ENCODE data around the gene ATP5F1D. TPM values are rescaled to one million over a fixed set of nuclear protein-coding genes. Genes with fewer than 3 reads are reported as not detected.
"Not testable (repeated sequence)": the region's sequence is repeated elsewhere in the genome, so short reads cannot be mapped to it uniquely, and the experiment has no call there.

Gene ATP5F1D
- total RNA-seq: 100 to 1,000 TPM; 163 to 215 TPM

DNA sequence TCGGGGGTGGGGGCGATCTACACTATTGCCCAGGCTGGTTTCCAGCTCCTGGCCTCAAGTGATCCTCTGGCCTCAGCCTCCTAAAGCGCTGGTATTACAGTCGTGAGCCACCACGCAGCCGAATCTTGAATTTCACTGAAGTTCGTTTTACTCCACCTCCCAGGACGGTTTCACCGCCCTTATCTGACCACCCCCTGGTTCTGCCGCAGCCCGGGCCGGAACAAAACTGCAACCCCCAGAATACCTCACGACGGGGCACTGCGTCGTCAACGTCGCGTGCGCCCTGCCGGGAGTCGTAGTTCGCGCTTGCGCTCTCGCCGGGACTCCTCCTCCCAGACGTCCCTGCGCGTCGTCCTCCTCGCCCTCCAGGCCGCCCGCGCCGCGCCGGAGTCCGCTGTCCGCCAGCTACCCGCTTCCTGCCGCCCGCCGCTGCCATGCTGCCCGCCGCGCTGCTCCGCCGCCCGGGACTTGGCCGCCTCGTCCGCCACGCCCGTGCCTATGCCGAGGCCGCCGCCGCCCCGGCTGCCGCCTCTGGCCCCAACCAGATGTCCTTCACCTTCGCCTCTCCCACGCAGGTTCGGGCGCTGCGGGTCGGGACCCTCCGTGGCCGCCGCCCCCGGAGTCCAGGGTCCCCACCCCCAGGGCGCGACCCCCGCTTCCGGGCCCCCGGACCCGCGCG is at the start of gene ATP5F1D:
Gene ATP5F1D (plus strand): TSS at position 335 of the 679 bp plus-strand sequence. CDS start 100 bp downstream, at position 435.
- peaks cover 19 to 20% of the 10 kb centered on the region in 2 donors for H3K4me1 Mint-ChIP-seq (ENCODE audit: low read depth in 2 of 2)

DNA sequence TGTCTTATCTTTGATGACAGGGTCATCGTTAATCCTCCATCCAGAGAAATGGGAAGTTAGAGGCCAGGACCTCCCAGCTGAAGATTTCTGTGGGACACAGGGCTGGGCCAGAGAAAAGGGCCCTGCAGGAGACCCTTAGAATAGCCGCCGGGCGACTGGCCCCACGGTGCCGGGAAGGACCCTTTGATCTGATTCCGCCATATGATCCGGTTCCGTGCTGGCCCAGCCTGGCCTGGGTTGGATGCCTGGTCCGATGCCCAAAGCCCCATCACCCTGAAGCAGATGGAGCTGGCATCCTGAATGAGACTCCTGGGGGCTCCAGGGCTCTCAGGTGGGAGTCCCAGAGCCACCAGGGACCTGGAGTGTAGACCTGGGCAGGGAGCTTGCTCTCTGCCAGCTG is 42.0 kb upstream of the ATP5F1D start:
- H3K4me3 Mint-ChIP-seq: no peak overlapping the region
- no peaks in the 10 kb centered on the region for H3K27me3 Mint-ChIP-seq
- H3K4me1 Mint-ChIP-seq (ENCODE audit: low read depth in 2 of 2): peaks cover 4 to 9% of the 10 kb centered on the region in 2 donors
- H3K36me3 Mint-ChIP-seq: no peaks in the 10 kb centered on the region
- H3K9me3 Mint-ChIP-seq: no peaks in the 10 kb centered on the region
- ATAC-seq (no peak), DNase-seq (ENCODE audit: low spot score) (no peak)
- no peak overlapping the region for H3K27ac Mint-ChIP-seq

More for the DNA sequence above, at the start of gene ATP5F1D:
- Mint-ChIP-seq H3K36me3 (no peaks in the 10 kb centered on the region), H3K27ac (peak within 1 kb of the TSS; percentile 66 to 89), H3K4me3 (peak within 1 kb of the TSS; percentile 86), H3K27me3 (peaks cover 9 to 10% of the 10 kb centered on the region in 2 donors), H3K9me3 (no peaks in the 10 kb centered on the region)
- peak; percentile 97 for DNase-seq (ENCODE audit: low spot score)
- ATAC-seq: peak; percentile 84 to 89

DNA sequence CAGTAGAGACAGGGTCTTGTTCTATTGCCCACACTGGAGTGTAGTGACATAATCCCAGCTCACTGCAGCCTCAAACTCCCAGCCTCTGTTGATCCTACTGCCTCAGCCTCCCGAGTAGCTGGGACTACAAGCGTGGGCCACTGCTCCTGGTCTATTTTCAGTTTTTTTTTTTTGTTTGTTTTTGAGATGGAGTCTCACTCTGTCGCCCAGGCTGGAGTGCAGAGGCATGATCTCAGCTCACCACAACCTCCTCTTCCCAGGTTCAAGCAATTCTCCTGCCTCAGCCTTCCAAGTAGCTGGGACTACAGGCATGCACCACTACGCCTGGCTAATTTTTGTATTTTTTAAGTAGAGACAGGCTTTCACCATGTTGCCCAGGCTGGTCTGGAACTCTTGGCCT is 40.9 kb upstream of the ATP5F1D start:
- not testable (repeated sequence) for H3K4me1 Mint-ChIP-seq (ENCODE audit: low read depth in 2 of 2); H3K9me3 Mint-ChIP-seq; DNase-seq (ENCODE audit: low spot score); H3K36me3 Mint-ChIP-seq; H3K4me3 Mint-ChIP-seq; ATAC-seq; H3K27me3 Mint-ChIP-seq
- H3K27ac Mint-ChIP-seq: peak overlapping the region in 1 of 2 donors; percentile 27

DNA sequence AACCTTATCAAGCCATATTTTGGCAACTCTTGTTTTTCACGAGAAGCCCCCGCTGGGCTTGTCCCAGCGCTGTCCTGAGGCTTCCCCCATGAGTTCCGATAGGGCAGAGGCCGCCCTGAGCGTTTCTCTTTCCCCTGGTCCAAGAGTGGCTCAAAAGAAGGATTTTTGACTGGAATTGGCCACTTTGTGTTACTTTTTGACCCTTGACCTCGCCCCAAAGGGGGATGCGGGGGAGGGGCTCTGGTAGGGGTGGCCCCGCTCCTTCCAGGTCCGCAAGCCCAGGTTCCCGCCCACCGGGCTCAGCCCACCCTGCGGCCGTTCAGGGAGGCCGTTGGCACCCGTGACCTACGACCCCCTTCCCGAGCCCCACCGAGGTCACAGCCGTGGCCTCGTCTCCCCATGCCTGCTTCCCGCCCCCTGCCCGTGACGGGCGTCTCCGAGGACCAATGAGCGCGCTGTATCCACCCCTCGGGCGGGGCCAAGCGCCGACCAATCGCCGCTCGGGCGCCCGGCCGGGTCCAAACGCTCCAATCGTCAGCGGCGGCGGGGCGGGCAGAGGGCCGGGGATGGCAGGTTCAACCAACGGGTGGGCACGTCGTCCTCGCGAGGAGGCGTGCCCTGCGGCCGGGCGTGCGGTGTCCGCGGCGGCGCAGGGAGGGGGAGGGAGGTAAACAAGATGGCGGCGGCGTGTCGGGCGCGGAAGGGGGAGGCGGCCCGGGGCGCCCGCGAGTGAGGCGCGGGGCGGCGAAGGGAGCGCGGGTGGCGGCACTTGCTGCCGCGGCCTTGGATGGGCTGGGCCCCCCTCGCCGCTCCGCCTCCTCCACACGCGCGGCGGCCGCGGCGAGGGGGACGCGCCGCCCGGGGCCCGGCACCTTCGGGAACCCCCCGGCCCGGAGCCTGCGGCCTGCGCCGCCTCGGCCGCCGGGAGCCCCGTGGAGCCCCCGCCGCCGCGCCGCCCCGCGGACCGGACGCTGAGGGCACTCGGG is 36.1 kb upstream of the ATP5F1D start, which contains the start of gene STK11:
Gene STK11 (plus strand): TSS at position 665 of the 986 bp plus-strand sequence. CDS start 1,136 bp downstream, outside the sequence.
- H3K27ac Mint-ChIP-seq: peak within 1 kb of the TSS; percentile 90 to 92
- peak; percentile 98 to 99 for ATAC-seq
- H3K27me3 Mint-ChIP-seq: no peaks in the 10 kb centered on the region
- no peaks in the 10 kb centered on the region for H3K9me3 Mint-ChIP-seq
- peak; percentile 100 for DNase-seq (ENCODE audit: low spot score)
- H3K4me3 Mint-ChIP-seq: peak within 1 kb of the TSS; percentile 97
- peaks cover 17 to 21% of the 10 kb centered on the region in 2 donors for H3K4me1 Mint-ChIP-seq (ENCODE audit: low read depth in 2 of 2)
- H3K36me3 Mint-ChIP-seq: no peaks in the 10 kb centered on the region

DNA sequence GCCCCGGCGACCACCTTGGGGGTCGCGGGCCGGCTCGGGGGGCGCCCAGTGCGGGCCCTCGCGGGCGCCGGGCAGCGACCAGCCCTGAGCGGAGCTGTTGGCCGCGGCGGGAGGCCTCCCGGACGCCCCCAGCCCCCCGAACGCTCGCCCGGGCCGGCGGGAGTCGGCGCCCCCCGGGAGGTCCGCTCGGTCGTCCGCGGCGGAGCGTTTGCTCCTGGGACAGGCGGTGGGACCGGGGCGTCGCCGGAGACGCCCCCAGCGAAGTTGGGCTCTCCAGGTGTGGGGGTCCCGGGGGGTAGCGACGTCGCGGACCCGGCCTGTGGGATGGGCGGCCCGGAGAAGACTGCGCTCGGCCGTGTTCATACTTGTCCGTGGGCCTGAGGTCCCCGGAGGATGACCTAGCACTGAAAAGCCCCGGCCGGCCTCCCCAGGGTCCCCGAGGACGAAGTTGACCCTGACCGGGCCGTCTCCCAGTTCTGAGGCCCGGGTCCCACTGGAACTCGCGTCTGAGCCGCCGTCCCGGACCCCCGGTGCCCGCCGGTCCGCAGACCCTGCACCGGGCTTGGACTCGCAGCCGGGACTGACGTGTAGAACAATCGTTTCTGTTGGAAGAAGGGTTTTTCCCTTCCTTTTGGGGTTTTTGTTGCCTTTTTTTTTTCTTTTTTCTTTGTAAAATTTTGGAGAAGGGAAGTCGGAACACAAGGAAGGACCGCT is 35.2 kb upstream of the ATP5F1D start:
- peak overlapping the region; percentile 97 for H3K4me3 Mint-ChIP-seq
- H3K27me3 Mint-ChIP-seq: no peaks in the 10 kb centered on the region
- no peak for ATAC-seq
- peaks cover 17 to 21% of the 10 kb centered on the region in 2 donors for H3K4me1 Mint-ChIP-seq (ENCODE audit: low read depth in 2 of 2)
- no peaks in the 10 kb centered on the region for H3K9me3 Mint-ChIP-seq
- H3K27ac Mint-ChIP-seq: peak overlapping the region; percentile 90 to 92
- H3K36me3 Mint-ChIP-seq: no peaks in the 10 kb centered on the region
- DNase-seq (ENCODE audit: low spot score): peak; percentile 58

DNA sequence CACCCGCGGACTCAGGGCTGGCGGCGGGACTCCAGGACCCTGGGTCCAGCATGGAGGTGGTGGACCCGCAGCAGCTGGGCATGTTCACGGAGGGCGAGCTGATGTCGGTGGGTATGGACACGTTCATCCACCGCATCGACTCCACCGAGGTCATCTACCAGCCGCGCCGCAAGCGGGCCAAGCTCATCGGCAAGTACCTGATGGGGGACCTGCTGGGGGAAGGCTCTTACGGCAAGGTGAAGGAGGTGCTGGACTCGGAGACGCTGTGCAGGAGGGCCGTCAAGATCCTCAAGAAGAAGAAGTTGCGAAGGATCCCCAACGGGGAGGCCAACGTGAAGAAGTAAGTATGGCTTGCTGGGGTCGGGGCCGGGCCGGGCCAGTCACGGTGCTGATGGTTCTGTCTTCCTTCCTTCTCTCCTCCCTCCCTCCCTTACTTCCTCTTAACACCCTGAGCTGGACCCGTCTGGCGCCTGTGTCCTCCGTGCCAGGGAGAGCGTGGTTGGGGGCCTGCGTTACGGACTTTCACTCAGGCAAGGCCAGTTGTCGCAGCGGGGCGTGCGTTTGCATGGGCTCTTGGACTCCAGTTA is 34.6 kb upstream of the ATP5F1D start:
- no peaks in the 10 kb centered on the region for H3K36me3 Mint-ChIP-seq
- no peaks in the 10 kb centered on the region for H3K9me3 Mint-ChIP-seq
- ATAC-seq (no peak), DNase-seq (ENCODE audit: low spot score) (peak; percentile 63)
- peak overlapping the region; percentile 97 for H3K4me3 Mint-ChIP-seq
- H3K4me1 Mint-ChIP-seq (ENCODE audit: low read depth in 2 of 2): peaks cover 17 to 21% of the 10 kb centered on the region in 2 donors
- peak overlapping the region; percentile 90 to 92 for H3K27ac Mint-ChIP-seq
- no peaks in the 10 kb centered on the region for H3K27me3 Mint-ChIP-seq

DNA sequence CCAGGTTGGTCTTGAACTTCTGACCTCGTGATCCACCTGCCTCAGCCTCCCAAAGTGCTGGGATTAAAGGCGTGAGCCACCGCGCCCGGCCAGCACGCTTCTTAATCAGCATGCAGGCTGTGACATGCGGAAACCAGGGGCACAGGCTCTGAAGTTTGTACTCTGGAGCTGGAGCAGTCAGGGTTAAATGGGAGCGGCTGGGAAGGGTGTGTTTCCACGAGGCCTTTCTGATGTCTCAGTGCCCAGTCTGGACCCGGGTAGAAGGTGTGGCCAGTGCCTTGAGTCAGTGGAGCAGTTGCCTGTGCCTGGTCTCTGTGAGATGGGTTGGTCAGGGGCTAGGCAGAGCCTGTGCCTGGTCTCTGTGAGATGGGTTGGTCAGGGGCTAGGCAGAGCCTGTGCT is 32.7 kb upstream of the ATP5F1D start:
- H3K27me3 Mint-ChIP-seq, H3K4me3 Mint-ChIP-seq, H3K9me3 Mint-ChIP-seq, H3K27ac Mint-ChIP-seq, ATAC-seq, H3K36me3 Mint-ChIP-seq: not testable (repeated sequence)
- peaks cover 18 to 21% of the 10 kb centered on the region in 2 donors for H3K4me1 Mint-ChIP-seq (ENCODE audit: low read depth in 2 of 2)
- DNase-seq (ENCODE audit: low spot score): peak; percentile 10

DNA sequence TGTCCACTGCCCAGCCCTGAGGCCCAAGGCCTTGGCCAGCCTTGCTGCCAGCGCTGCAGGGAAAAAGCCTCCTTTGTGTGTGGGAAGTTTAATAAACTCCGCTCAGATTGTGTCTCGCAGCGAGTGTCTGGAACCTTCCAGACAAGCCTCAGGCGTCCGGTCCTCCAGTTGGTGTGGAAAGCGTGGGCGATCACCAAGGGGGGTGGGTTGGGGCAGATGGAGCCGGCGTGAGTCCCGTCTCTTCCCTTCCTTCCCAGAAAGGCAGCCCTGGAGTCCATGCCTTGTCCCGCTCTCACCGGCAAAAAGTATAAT is 31.4 kb upstream of the ATP5F1D start:
- Mint-ChIP-seq H3K27ac (no peak overlapping the region), H3K27me3 (no peaks in the 10 kb centered on the region), H3K36me3 (no peaks in the 10 kb centered on the region), H3K4me1 (ENCODE audit: low read depth in 2 of 2) (peaks cover 23 to 26% of the 10 kb centered on the region in 2 donors), H3K4me3 (no peak overlapping the region), H3K9me3 (no peaks in the 10 kb centered on the region)
- peak; percentile 32 for DNase-seq (ENCODE audit: low spot score)
- no peak for ATAC-seq

DNA sequence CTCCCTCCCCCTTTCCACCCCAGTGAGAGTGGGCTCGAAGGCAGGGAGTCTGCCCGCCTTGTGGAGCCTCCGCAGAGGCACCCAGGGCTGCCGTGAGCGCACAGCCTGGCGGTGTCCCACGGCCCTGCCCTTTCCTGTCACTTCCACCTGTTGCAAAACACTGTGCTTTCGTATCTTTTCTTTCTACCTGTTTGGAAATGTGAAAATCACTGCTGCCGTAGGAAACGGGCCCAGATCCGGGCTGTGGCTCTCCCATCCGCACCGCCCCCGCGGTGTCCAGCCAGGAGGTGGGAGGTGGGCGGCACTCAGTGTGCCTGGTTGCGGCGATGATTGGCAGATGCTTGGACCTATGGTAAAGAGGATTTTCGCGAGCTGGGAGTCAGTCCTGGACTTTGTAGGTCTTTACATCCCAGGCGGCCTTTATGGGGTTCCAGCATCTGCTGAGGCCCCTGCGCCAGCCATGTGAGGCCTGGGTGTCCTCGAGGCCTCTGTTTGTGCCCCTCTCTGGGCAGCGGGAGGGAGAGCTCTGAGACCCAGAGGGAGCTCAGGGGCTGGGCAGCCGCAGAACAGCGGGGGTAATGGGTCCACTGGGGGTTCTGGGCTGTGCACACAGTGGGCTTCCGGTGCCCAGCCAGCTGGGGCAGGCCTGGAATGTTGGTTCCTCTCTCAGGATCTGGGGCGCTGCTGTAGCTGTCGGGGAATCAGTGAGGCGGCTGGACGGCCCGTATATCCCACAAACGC is 29.9 kb upstream of the ATP5F1D start:
- Mint-ChIP-seq H3K36me3 (no peaks in the 10 kb centered on the region), H3K27ac (no peak overlapping the region), H3K27me3 (no peaks in the 10 kb centered on the region), H3K4me1 (ENCODE audit: low read depth in 2 of 2) (peaks cover 22 to 24% of the 10 kb centered on the region in 2 donors), H3K9me3 (no peaks in the 10 kb centered on the region), H3K4me3 (no peak overlapping the region)
- ATAC-seq (no peak), DNase-seq (ENCODE audit: low spot score) (no peak)

DNA sequence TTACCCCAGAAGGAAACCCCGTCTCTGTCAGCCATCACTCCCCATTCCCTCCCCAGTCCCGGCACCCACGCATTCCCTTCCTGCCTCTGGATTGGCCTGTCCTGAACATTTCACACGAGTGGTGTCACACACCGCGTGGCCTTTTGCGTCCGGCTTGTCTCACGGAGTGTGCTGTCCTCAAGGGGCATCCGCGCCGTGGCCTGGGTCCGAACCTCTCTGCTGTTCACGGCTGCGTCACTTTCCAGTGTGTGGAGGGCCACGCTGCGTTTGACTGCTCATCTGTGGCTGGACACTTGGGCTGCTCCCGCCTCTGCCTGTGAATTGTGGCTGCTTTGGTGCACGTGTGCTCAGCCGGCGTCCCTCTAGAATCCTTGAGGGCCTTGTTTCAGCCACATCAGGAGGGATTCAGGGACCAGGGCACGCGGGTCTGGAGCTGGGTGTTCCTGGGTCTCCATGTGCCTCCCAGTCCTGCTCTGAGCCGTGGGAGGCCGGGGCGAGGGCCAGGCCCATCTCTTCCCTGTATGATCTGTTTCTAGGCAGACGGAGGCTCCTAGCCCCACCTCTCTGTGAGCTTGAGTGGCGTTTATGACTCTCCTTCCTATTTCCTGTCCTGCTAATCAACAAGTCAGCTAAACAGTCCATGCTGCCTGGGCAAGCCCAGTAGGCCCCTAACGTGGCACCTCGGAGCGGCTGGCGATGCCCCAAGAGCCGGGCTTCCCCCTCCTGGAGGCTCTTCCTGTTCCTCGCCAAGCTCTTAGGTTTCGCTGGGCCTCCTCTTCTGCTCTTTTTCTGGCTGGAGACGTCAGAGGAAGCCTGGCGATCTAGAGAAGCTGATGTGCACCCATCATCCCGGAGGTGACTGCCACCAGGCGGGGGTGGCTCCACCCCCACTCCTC is 27.9 kb upstream of the ATP5F1D start:
- Mint-ChIP-seq H3K4me3 (peak overlapping the region; percentile 43), H3K27ac (peak overlapping the region; percentile 77 to 97), H3K36me3 (no peaks in the 10 kb centered on the region), H3K27me3 (no peaks in the 10 kb centered on the region), H3K9me3 (no peaks in the 10 kb centered on the region), H3K4me1 (ENCODE audit: low read depth in 2 of 2) (peaks cover 11 to 15% of the 10 kb centered on the region in 2 donors)
- DNase-seq (ENCODE audit: low spot score) (peak; percentile 59), ATAC-seq (peak; percentile 54 to 75)

DNA sequence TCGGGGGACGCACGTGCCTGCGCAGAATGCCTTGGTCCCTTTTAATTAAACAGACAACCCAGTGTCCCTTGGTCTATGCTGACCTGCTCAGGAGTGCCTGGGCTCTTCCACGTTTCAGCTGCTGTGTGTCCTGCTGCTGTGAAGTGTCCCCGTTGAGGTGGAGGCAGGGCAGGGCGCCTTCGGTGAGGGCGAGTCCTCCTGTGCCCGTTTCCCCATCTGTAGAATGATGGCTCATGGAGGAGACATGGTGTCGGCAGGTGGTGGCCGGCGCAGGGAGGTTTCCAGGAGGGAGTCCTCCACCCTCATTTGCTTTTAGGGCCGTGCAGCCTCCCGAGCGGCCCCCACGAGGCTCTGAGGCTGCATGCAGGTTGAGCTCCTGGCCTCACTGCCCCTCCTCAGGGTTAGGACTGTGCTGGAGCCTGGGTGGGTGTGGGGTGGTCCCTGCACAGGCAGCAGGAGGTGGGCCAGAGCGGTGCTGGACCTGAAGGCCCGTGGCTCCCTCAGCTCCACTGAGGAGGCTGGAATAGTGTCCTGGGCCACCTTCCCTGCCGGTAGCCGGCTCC is 27.2 kb upstream of the ATP5F1D start:
- ATAC-seq (peak in 1 of 2 donors; percentile 30), DNase-seq (ENCODE audit: low spot score) (peak; percentile 26)
- no peaks in the 10 kb centered on the region for H3K27me3 Mint-ChIP-seq
- no peaks in the 10 kb centered on the region for H3K36me3 Mint-ChIP-seq
- no peak overlapping the region for H3K4me3 Mint-ChIP-seq
- peaks cover 11 to 15% of the 10 kb centered on the region in 2 donors for H3K4me1 Mint-ChIP-seq (ENCODE audit: low read depth in 2 of 2)
- peak overlapping the region; percentile 77 to 97 for H3K27ac Mint-ChIP-seq
- no peaks in the 10 kb centered on the region for H3K9me3 Mint-ChIP-seq
